K562 (cell line): ENCODE measurements around the gene PSEN1. TPM values are rescaled to one million over a fixed set of nuclear protein-coding genes. Genes with fewer than 3 reads are reported as not detected.

Experiments
- ATAC-seq: fragments of 200-7000 bp; cut with Tn5 transposase; 3 replicates; pipeline ENCODE4 v1.9.1; 2020; ENCODE audit warnings: moderate library complexity
- BruUV-seq: library from RNA; stranded (reverse); fragments of 400-500 nt; replicated peaks from 2 replicates; lab custom pipeline; 2021; lab: Mats Ljungman, UMichigan
- CTCF ChIA-PET: fragments of 300-600 bp; formaldehyde crosslinking; extraction: SDS; loops from one replicate; lab custom pipeline; 2021; ENCODE audit warnings: low intra/inter-chr PET ratio; lab: Yijun Ruan, JAX
- POLR2A ChIA-PET: fragments of 300-600, 350-650 bp; sonication (Branson Sonifier 250); formaldehyde crosslinking; extraction: SDS; loops from one replicate; lab custom pipeline; 2021; ENCODE audit warnings: antibody characterized with exemption, inconsistent platforms; lab: Yijun Ruan, JAX
- DNase-seq, 4 experiments: peaks; one replicate each; pipeline versions ENCODE4 v3.0.0 to v3.0.0-alpha.2; 2011 to 2018; ENCODE audit warnings: low spot score in 3 of 4, mixed read lengths in 3 of 4; ENCODE audit errors: extremely low read depth in 1 of 4
- FAIRE-seq: peaks from 2 replicates; lab custom pipeline; 2011; peaks lifted over from hg19 to GRCh38; lab: Jason Lieb, UNC
- H2AFZ ChIP-seq: 2 replicates; pipeline ENCODE4 v1.6.0; 2011; ENCODE audit warnings: low read depth, low read length, control low read depth, inconsistent platforms
- H3K27ac ChIP-seq: fragments of 200-600 bp; 3 replicates; pipeline ENCODE4 v1.8.0; 2011; ENCODE audit warnings: low read depth, mild to moderate bottlenecking, control low read depth, inconsistent platforms, low read length, moderate library complexity, mixed read lengths; ENCODE audit errors: extremely low read depth
- H3K27me3 ChIP-seq, 2 experiments: fragments of 300-600 bp in 1 of 2; 2 replicates in 1 of 2; 3 replicates in 1 of 2; pipeline versions ENCODE4 v1.6.0 to v1.8.0; 2011; ENCODE audit warnings: inconsistent platforms in 2 of 2, low read length in 2 of 2, mild to moderate bottlenecking in 1 of 2, mixed read lengths in 1 of 2, moderate library complexity in 1 of 2; ENCODE audit not compliant: control insufficient read depth in 2 of 2, insufficient read depth in 2 of 2
- H3K36me3 ChIP-seq: fragments of 300-600 bp; 3 replicates; pipeline ENCODE4 v1.8.0; 2011; ENCODE audit warnings: mild to moderate bottlenecking, low read length, inconsistent platforms; ENCODE audit not compliant: control insufficient read depth, insufficient read depth
- H3K4me1 ChIP-seq, 2 experiments: fragments of 200-600 bp in 1 of 2; replicated peaks in 1 of 2; 2 replicates in 1 of 2; 3 replicates in 1 of 2; pipeline versions ENCODE4 v1.5.1 to v1.8.0; 2011; ENCODE audit warnings: inconsistent platforms in 2 of 2, low read length in 2 of 2, mild to moderate bottlenecking in 1 of 2, mixed read lengths in 1 of 2, moderate library complexity in 1 of 2; ENCODE audit not compliant: control insufficient read depth in 2 of 2, insufficient read depth in 2 of 2
- H3K4me2 ChIP-seq: 2 replicates; pipeline ENCODE4 v1.6.1; 2011; ENCODE audit warnings: low read length, control low read depth, inconsistent platforms, mixed read lengths; ENCODE audit not compliant: insufficient read depth
- H3K4me3 ChIP-seq: fragments of 200-600 bp; sonication (generic), shearing (Covaris generic); 2 replicates; pipeline ENCODE4 v1.5.1; 2016; ENCODE audit warnings: control low read depth, inconsistent platforms
- H3K79me2 ChIP-seq: fragments of 200-600 bp; 3 replicates; pipeline ENCODE4 v1.8.0; 2011; ENCODE audit warnings: low read length, inconsistent platforms; ENCODE audit not compliant: control insufficient read depth, insufficient read depth
- H3K9ac ChIP-seq, 2 experiments: 2 replicates each; pipeline versions ENCODE4 v1.6.0 to v1.6.1; 2011; ENCODE audit warnings: low read depth in 2 of 2, low read length in 2 of 2, control low read depth in 1 of 2, inconsistent platforms in 1 of 2, mild to moderate bottlenecking in 1 of 2, mixed read lengths in 1 of 2; ENCODE audit not compliant: insufficient read depth in 1 of 2
- H3K9me1 ChIP-seq: one replicate; pipeline ENCODE4 v1.6.0; 2011; ENCODE audit warnings: inconsistent platforms, mild to moderate bottlenecking, low read length, moderate library complexity; ENCODE audit not compliant: control insufficient read depth, insufficient read depth
- H3K9me3 ChIP-seq: replicated peaks from 2 replicates; pipeline ENCODE4 v1.5.1; 2011; ENCODE audit warnings: low read depth, low read length, inconsistent platforms; ENCODE audit not compliant: control insufficient read depth, insufficient read depth
- H4K20me1 ChIP-seq: replicated peaks from 2 replicates; pipeline ENCODE4 v1.6.1; 2011; ENCODE audit warnings: low read length, inconsistent platforms, mixed read lengths; ENCODE audit not compliant: control insufficient read depth, insufficient read depth
- BCLAF1 ChIP-seq, 2 experiments: fragments of 450-650 bp in 1 of 2; IDR thresholded peaks; 2 replicates each; pipeline ENCODE4 v1.6.1; 2011 to 2017; ENCODE audit warnings: low read depth in 2 of 2, antibody characterized with exemption in 1 of 2, borderline replicate concordance in 1 of 2, low read length in 1 of 2, mild to moderate bottlenecking in 1 of 2, mixed read lengths in 1 of 2; ENCODE audit not compliant: control insufficient read depth in 1 of 2
- BCOR ChIP-seq: fragments of 450-650 bp; IDR thresholded peaks from 2 replicates; pipeline ENCODE4 v1.6.1; 2016
- CHCHD3 ChIP-seq: fragments of 250-450 bp; sonication (Bioruptor Pico); IDR thresholded peaks from 2 replicates; pipeline ENCODE4 v2.1.2; 2022; ENCODE audit warnings: mild to moderate bottlenecking
- L3MBTL2 ChIP-seq: fragments of 450-650 bp; IDR thresholded peaks from 2 replicates; pipeline ENCODE4 v1.6.1; 2016; ENCODE audit warnings: mild to moderate bottlenecking, moderate library complexity
- NFRKB ChIP-seq: fragments of 450-650 bp; IDR thresholded peaks from 2 replicates; pipeline ENCODE4 v1.6.1; 2016; ENCODE audit warnings: low read depth
- RBM25 ChIP-seq: fragments of 200-400 bp; formaldehyde crosslinking; IDR thresholded peaks from 2 replicates; pipeline ENCODE4 v1.6.1; 2018; ENCODE audit warnings: low read length, low read depth, moderate library complexity; ENCODE audit not compliant: severe bottlenecking
- ZNF511 ChIP-seq: sonication (generic); formaldehyde crosslinking; IDR thresholded peaks from 2 replicates; pipeline ENCODE4 v1.8.0; 2022; ENCODE audit warnings: mild to moderate bottlenecking, missing genetic modification reagents
- WGBS: fragments of 100-300 bp; shearing (Covaris generic); methylation state at CpG from one replicate; pipeline ENCODE4 v1.1.6; 2016; ENCODE audit warnings: low coverage, mixed read lengths; ENCODE audit not compliant: insufficient coverage; ENCODE audit errors: missing lambda C conversion rate; 5-methylcytosine and 5-hydroxymethylcytosine counted together
- in situ Hi-C: fragments of 300-500 bp; cut with MboI; formaldehyde crosslinking; loops from 4 replicates; pipeline ENCODE4 v1.15.0; 2018; ENCODE audit warnings: inconsistent platforms, mixed read lengths
- intact Hi-C: fragments of 100-400 bp; cut with micrococcal nuclease; formaldehyde crosslinking; loops from 2 replicates; pipeline ENCODE4 v1.14.2; 2022
- polyA plus RNA-seq, 8 experiments: library from polyadenylated mRNA; depleted of rRNA in 4 of 8; stranded (reverse) in 5 of 8; unstranded in 3 of 8; fragments of >200 nt; fragmentation: Nextera tagmentation in 2 of 8; fragmentation: Illumina TruSeq in 1 of 8; extraction: Ambion mirVana in 2 of 8; extraction: Trizol in 1 of 8; gene quantifications; 2 replicates each; pipeline versions ENCODE4 v1.2.1 to v1.2.3, GENCODE V29; 2011 to 2014; ENCODE audit warnings: inconsistent platforms in 1 of 8, missing spikeins in 1 of 8
- total RNA-seq, 7 experiments: library from RNA; depleted of rRNA in 6 of 7; stranded (reverse); fragments of >200 nt in 6 of 7; fragmentation: Illumina TruSeq in 2 of 7; extraction: Trizol in 2 of 7; gene quantifications; 2 replicates each; pipeline versions ENCODE4 v1.2.1 to v1.2.3, GENCODE V29; 2011 to 2021; ENCODE audit warnings: low replicate concordance in 1 of 7

Gene PSEN1
- total and polyA plus RNA-seq, 9 of the 15 experiments (the other 6 are each of a cell fraction or from before 2014, with no cell fraction given), result 6.5 to 25.2 (median 14.3) TPM

GRCh38 chr14:73243748-73244147 lies 107.4 kb downstream of the PSEN1 start:
- Histone ChIP-seq H4K20me1 (no peaks in the 10 kb centered on the region), H3K4me3 (no peak overlapping the region), H3K36me3 (no peaks in the 10 kb centered on the region), H3K9me3 (no peaks in the 10 kb centered on the region), H2AFZ (no peak overlapping the region), H3K79me2 (no peaks in the 10 kb centered on the region), H3K4me2 (no peak overlapping the region), H3K4me1 (peaks cover 6 to 26% of the 10 kb centered on the region in 2 experiments; a peak in 4 of 5 replicates), H3K9me1 (no peaks in the 10 kb centered on the region)
- no peak for DNase-seq
- no TSS peak for BruUV-seq
- WGBS, result 0% methylated on average over 1 of the region's 2 CpGs
- ATAC-seq, result no peak
- FAIRE-seq, result no peak
- intact Hi-C loops, result no loop called here
- TF ChIP-seq ZNF511 (CRISPR knock-in tag), result no peak
- TF ChIP-seq L3MBTL2, result no peak
- no peak for TF ChIP-seq BCLAF1 (IDR thresholded peaks at IDR 0.05; ENCODE audit: borderline replicate concordance in 1 of 2, control insufficient read depth in 1 of 2, low read depth in 2 of 2, low read length in 1 of 2)
- 0 out of 2 replicates have a peak, but pooled peaks have one; percentile 13 for TF ChIP-seq BCOR
- TF ChIP-seq NFRKB, result no peak
- no peak for TF ChIP-seq CHCHD3 (CRISPR knock-in tag)
- peak; percentile 89 for TF ChIP-seq RBM25
- TF ChIP-seq, all 486 proteins: peak for 2
- no peak overlapping the region for H3K9ac ChIP-seq
- CTCF ChIA-PET, result no interaction called here
- peaks cover 8 to 41% of the 10 kb centered on the region in 2 experiments; a peak in 4 of 5 replicates for H3K27me3 ChIP-seq
- H3K27ac ChIP-seq, result no peak overlapping the region
- POLR2A ChIA-PET, result interaction anchor here (0.6 kb wide), 1 partner anchor 1380 kb away, joined by 3 read pairs; no protein-coding TSS in a partner anchor
- in situ Hi-C loops, result no loop called here
